ENCODE measurements around the gene ASMT. TPM values are rescaled to one million over a fixed set of nuclear protein-coding genes. Genes with fewer than 3 reads are reported as not detected.

ASMT gene
- total and polyA plus RNA-seq, 10 of the 15 experiments (the other 5 are each of a cell fraction or from before 2014, with no cell fraction given), result 0.18 to 0.29 TPM; not detected in 8

DNA sequence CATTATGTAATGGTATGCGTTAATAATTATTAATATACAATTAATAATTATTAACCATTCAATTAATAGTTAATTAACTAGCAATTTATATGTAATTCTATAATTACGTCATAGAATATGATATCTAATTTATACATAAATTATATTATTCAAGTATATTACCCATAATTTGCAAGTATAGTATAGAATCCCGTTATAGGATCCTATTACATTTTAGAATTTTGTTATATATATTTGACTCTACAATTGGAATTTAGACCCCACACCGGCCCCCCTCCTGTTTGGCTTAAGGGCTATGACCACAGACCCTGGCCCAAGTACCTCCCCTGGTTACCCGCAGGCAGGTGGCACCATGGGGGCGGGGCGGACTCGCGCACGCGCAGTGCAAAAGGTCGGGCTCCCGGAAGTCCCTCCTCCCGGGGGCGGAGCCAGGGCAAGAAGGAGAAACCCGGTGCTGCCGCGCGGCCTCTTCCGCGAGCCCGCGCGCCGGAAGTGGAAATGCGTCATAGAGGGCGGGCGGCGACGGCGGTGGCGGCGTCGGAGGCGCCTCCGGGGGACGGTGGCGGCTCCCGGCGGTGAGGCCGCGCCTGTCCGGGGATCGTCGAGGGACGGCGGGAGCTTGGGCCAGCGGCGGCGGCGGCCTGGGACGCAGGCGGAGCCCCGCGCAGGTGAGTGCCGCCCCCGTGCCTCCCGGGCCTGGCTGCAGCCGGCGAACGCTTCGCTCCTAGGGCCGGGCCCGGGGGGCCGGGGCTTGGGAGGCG is 23.6 kb upstream of the ASMT start, which contains the start of gene AKAP17A (continued):
- no peak for TF ChIP-seq PBX3 (IDR thresholded peaks at IDR 0.05; ENCODE audit: insufficient replicate concordance, low read depth, low read length)
- TF ChIP-seq HSF1 (IDR thresholded peaks at IDR 0.05; ENCODE audit: low read depth, low read length), result no peak
- TF ChIP-seq CREM (IDR thresholded peaks at IDR 0.05; ENCODE audit: low read depth), result peak; percentile 93
- no peak for TF ChIP-seq RAD21 (IDR thresholded peaks at IDR 0.05; ENCODE audit: insufficient read depth, low read depth, low read length)
- no peak; the same call in 1 of the 2 replicates for TF ChIP-seq SREBF2 (IDR thresholded peaks at IDR 0.05; ENCODE audit: low read length)
- no peak for TF ChIP-seq IRF4 (IDR thresholded peaks at IDR 0.05; ENCODE audit: low read depth, low read length)
- TF ChIP-seq DPF2 (IDR thresholded peaks at IDR 0.05), result peak; percentile 85
- TF ChIP-seq RELB (IDR thresholded peaks at IDR 0.05; ENCODE audit: low read depth), result no peak; the same call in 1 of the 2 replicates
- no peak for TF ChIP-seq USF1 (IDR thresholded peaks at IDR 0.05; ENCODE audit: borderline replicate concordance, extremely low read length, insufficient read depth, low read depth, low read length)
- TF ChIP-seq LARP7 (IDR thresholded peaks at IDR 0.05), result peak; percentile 89
- peak; percentile 70; the same call in 1 of the 2 replicates for TF ChIP-seq RB1 (IDR thresholded peaks at IDR 0.05; ENCODE audit: borderline replicate concordance)
- TF ChIP-seq MYB (IDR thresholded peaks at IDR 0.05; ENCODE audit: borderline replicate concordance, low read depth, low read length), result no peak
- TF ChIP-seq ZNF622 (IDR thresholded peaks at IDR 0.05), result no peak
- TF ChIP-seq SMC3 (IDR thresholded peaks at IDR 0.05; ENCODE audit: borderline replicate concordance, low read length), result no peak
- TF ChIP-seq, protein P1, sequence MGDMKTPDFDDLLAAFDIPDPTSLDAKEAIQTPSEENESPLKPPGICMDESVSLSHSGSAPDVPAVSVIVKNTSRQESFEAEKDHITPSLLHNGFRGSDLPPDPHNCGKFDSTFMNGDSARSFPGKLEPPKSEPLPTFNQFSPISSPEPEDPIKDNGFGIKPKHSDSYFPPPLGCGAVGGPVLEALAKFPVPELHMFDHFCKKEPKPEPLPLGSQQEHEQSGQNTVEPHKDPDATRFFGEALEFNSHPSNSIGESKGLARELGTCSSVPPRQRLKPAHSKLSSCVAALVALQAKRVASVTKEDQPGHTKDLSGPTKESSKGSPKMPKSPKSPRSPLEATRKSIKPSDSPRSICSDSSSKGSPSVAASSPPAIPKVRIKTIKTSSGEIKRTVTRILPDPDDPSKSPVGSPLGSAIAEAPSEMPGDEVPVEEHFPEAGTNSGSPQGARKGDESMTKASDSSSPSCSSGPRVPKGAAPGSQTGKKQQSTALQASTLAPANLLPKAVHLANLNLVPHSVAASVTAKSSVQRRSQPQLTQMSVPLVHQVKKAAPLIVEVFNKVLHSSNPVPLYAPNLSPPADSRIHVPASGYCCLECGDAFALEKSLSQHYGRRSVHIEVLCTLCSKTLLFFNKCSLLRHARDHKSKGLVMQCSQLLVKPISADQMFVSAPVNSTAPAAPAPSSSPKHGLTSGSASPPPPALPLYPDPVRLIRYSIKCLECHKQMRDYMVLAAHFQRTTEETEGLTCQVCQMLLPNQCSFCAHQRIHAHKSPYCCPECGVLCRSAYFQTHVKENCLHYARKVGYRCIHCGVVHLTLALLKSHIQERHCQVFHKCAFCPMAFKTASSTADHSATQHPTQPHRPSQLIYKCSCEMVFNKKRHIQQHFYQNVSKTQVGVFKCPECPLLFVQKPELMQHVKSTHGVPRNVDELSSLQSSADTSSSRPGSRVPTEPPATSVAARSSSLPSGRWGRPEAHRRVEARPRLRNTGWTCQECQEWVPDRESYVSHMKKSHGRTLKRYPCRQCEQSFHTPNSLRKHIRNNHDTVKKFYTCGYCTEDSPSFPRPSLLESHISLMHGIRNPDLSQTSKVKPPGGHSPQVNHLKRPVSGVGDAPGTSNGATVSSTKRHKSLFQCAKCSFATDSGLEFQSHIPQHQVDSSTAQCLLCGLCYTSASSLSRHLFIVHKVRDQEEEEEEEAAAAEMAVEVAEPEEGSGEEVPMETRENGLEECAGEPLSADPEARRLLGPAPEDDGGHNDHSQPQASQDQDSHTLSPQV (IDR thresholded peaks at IDR 0.05), result no peak
- TF ChIP-seq NBN (IDR thresholded peaks at IDR 0.05), result 0 out of 2 replicates have a peak, but pooled peaks have one; percentile 23
- TF ChIP-seq, protein P2, sequence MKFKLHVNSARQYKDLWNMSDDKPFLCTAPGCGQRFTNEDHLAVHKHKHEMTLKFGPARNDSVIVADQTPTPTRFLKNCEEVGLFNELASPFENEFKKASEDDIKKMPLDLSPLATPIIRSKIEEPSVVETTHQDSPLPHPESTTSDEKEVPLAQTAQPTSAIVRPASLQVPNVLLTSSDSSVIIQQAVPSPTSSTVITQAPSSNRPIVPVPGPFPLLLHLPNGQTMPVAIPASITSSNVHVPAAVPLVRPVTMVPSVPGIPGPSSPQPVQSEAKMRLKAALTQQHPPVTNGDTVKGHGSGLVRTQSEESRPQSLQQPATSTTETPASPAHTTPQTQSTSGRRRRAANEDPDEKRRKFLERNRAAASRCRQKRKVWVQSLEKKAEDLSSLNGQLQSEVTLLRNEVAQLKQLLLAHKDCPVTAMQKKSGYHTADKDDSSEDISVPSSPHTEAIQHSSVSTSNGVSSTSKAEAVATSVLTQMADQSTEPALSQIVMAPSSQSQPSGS (IDR thresholded peaks at IDR 0.05; ENCODE audit: low read length), result no peak
